ENCODE results near the gene MAMSTR.
A peak's percentile ranks its signal among the peaks of the same experiment; 100 is the strongest.

The MAMSTR gene

GRCh38 chr19:48752496-48753365, 33.2 kb upstream of the MAMSTR start, which contains the start of gene FUT1:
Gene FUT1 (minus strand): TSS chr19:48752641. CDS start chr19:48751281, 1,360 bp downstream.
- no peak within 1 kb of the TSS for H3K27ac Mint-ChIP-seq
- peak within 1 kb of the TSS; percentile 88 for H3K4me3 Mint-ChIP-seq
- H3K4me1 Mint-ChIP-seq = peaks cover 37% of the 10 kb centered on the region
- peak; percentile 26 for TF ChIP-seq CTCF (IDR thresholded peaks at IDR 0.05)
- H3K9me3 Mint-ChIP-seq = no peaks in the 10 kb centered on the region
- H3K36me3 Mint-ChIP-seq (ENCODE audit: low read depth) = no peaks in the 10 kb centered on the region
- H3K27me3 Mint-ChIP-seq (ENCODE audit: low read depth, poor library complexity) = peaks cover 49% of the 10 kb centered on the region
- peak; percentile 70 for DNase-seq

GRCh38 chr19:48751845-48752495, 32.4 kb upstream of the MAMSTR start:
- Mint-ChIP-seq H3K9me3 (no peaks in the 10 kb centered on the region), H3K36me3 (ENCODE audit: low read depth) (no peaks in the 10 kb centered on the region), H3K4me3 (peak overlapping the region; percentile 88), H3K27ac (no peak overlapping the region), H3K4me1 (peaks cover 39% of the 10 kb centered on the region), H3K27me3 (ENCODE audit: low read depth, poor library complexity) (peaks cover 49% of the 10 kb centered on the region)
- no peak for DNase-seq
- no peak for TF ChIP-seq CTCF (IDR thresholded peaks at IDR 0.05)

GRCh38 chr19:48750771-48751504, 31.4 kb upstream of the MAMSTR start:
- H3K27ac Mint-ChIP-seq = no peak overlapping the region

GRCh38 chr19:48750351-48750750, 30.8 kb upstream of the MAMSTR start:
- Mint-ChIP-seq H3K27me3 (ENCODE audit: low read depth, poor library complexity) (peaks cover 49% of the 10 kb centered on the region), H3K27ac (no peak overlapping the region), H3K36me3 (ENCODE audit: low read depth) (no peaks in the 10 kb centered on the region), H3K4me1 (peaks cover 39% of the 10 kb centered on the region), H3K4me3 (no peak overlapping the region), H3K9me3 (peaks cover 13% of the 10 kb centered on the region)
- no peak for TF ChIP-seq CTCF (IDR thresholded peaks at IDR 0.05)
- no peak for DNase-seq

More at GRCh38 chr19:48750771-48751504, 31.4 kb upstream of the MAMSTR start:
- Mint-ChIP-seq H3K4me3 (peak overlapping the region; percentile 88), H3K36me3 (ENCODE audit: low read depth) (no peaks in the 10 kb centered on the region), H3K4me1 (peaks cover 39% of the 10 kb centered on the region), H3K27me3 (ENCODE audit: low read depth, poor library complexity) (peaks cover 49% of the 10 kb centered on the region), H3K9me3 (peaks cover 8% of the 10 kb centered on the region)
- no peak for DNase-seq
- no peak for TF ChIP-seq CTCF (IDR thresholded peaks at IDR 0.05)

GRCh38 chr19:48749571-48750198, 30.2 kb upstream of the MAMSTR start:
- Mint-ChIP-seq H3K4me1 (peaks cover 37% of the 10 kb centered on the region), H3K9me3 (peaks cover 13% of the 10 kb centered on the region), H3K27ac (no peak overlapping the region), H3K4me3 (no peak overlapping the region), H3K36me3 (ENCODE audit: low read depth) (no peaks in the 10 kb centered on the region), H3K27me3 (ENCODE audit: low read depth, poor library complexity) (peaks cover 45% of the 10 kb centered on the region)
- no peak for DNase-seq
- no peak for TF ChIP-seq CTCF (IDR thresholded peaks at IDR 0.05)

Data from nephron progenitor cell (in vitro differentiated cells).